OCI-LY7 (cell line): ENCODE results near the gene MINDY3.

Experiments
- EZH2phosphoT487 ChIP-seq: fragments of 200-600 bp; sonication (generic); IDR thresholded peaks from 2 replicates; pipeline ENCODE4 v1.6.1; 2018; ENCODE audit warnings: low read depth, borderline replicate concordance, mild to moderate bottlenecking, mixed run types, antibody characterized with exemption, low read length, moderate library complexity, mixed read lengths
- TF ChIP-seq, protein P1 (sequence below): fragments of 200-600 bp; sonication (generic); conservative IDR thresholded peaks from 2 replicates; pipeline ENCODE4 v1.5.1; 2014; ENCODE audit warnings: mild to moderate bottlenecking, antibody characterized with exemption, low read length, moderate library complexity, mixed read lengths

DNA sequence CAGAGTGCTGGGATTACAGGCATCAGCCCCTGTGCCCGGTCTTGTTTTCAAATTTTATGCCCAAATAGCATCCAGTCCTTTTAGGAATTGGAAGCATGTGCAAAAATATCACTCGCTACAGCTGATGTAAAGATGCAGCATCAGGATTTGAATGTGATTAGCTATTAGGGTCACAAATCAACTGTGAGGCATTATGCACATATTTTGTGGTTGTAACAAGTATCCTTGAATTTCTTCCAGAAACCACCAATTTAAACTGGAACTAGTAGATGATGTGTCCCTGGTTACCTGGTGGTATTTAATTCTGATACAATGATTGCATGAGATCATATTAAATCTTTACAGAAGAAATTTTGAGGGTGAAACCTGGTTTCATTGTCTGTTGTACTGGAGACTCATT is 99.6 kb downstream of the MINDY3 start:
- TF ChIP-seq, protein P1, sequence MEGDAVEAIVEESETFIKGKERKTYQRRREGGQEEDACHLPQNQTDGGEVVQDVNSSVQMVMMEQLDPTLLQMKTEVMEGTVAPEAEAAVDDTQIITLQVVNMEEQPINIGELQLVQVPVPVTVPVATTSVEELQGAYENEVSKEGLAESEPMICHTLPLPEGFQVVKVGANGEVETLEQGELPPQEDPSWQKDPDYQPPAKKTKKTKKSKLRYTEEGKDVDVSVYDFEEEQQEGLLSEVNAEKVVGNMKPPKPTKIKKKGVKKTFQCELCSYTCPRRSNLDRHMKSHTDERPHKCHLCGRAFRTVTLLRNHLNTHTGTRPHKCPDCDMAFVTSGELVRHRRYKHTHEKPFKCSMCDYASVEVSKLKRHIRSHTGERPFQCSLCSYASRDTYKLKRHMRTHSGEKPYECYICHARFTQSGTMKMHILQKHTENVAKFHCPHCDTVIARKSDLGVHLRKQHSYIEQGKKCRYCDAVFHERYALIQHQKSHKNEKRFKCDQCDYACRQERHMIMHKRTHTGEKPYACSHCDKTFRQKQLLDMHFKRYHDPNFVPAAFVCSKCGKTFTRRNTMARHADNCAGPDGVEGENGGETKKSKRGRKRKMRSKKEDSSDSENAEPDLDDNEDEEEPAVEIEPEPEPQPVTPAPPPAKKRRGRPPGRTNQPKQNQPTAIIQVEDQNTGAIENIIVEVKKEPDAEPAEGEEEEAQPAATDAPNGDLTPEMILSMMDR = no peak
- TF ChIP-seq EZH2phosphoT487 = no peak
